ENCODE results near the gene ITGB3. TPM values are rescaled to one million over a fixed set of nuclear protein-coding genes. Genes with fewer than 3 reads are reported as not detected.

Gene ITGB3
- total and polyA plus RNA-seq, 7 donors, result 0.69 to 62.7 (median 28.5) TPM

- H3K36me3 ChIP-seq, result no peaks in the 10 kb centered on the region
- H3K27me3 ChIP-seq, result no peaks in the 10 kb centered on the region
- WGBS, 2 donors, result 70 to 91% methylated on average over 2 of the region's 2 CpGs
- no peak for TF ChIP-seq POLR2A (IDR thresholded peaks at IDR 0.05)
- TF ChIP-seq POLR2AphosphoS5 (IDR thresholded peaks at IDR 0.05), result no peak
- TF ChIP-seq CTCF (IDR thresholded peaks at IDR 0.05), result no peak
- no peak for TF ChIP-seq EP300 (IDR thresholded peaks at IDR 0.05)
- intact Hi-C loops (cut with DNase I), result no loop called here
- no peak for DNase-seq
- no peaks in the 10 kb centered on the region for H3K9me3 ChIP-seq
- H3K27ac ChIP-seq, result no peak overlapping the region
- no peak overlapping the region for H3K4me3 ChIP-seq
- peaks cover 0 to 20% (median 17%) of the 10 kb centered on the region in 4 donors for H3K4me1 ChIP-seq
Observed at GRCh38 chr17:47250855-47251254, 2.8 kb upstream of the ITGB3 start.

- Histone ChIP-seq H3K4me1 (peaks cover 0 to 24% (median 22%) of the 10 kb centered on the region in 4 donors), H3K4me3 (no peak overlapping the region), H3K27ac (no peak overlapping the region), H3K36me3 (no peaks in the 10 kb centered on the region), H3K27me3 (no peaks in the 10 kb centered on the region), H3K9me3 (no peaks in the 10 kb centered on the region)
- TF ChIP-seq CTCF (IDR thresholded peaks at IDR 0.05) (no peak), EP300 (IDR thresholded peaks at IDR 0.05) (no peak), POLR2AphosphoS5 (IDR thresholded peaks at IDR 0.05) (no peak), POLR2A (IDR thresholded peaks at IDR 0.05) (no peak)
- no peak for DNase-seq
- WGBS, 2 donors, result 97% methylated on average over 1 of the region's 1 CpG
- intact Hi-C loops (cut with DNase I), result no loop called here
Observed at GRCh38 chr17:47251421-47251940, 2.1 kb upstream of the ITGB3 start.

GRCh38 chr17:47252209-47252608 is 1.4 kb upstream of the ITGB3 start:
- H3K9me3 ChIP-seq, result no peaks in the 10 kb centered on the region
- 95 to 97% methylated on average over 1 of the region's 1 CpG for WGBS, 2 donors
- TF ChIP-seq CTCF (IDR thresholded peaks at IDR 0.05) (no peak), POLR2A (IDR thresholded peaks at IDR 0.05) (no peak), EP300 (IDR thresholded peaks at IDR 0.05) (no peak)
- H3K36me3 ChIP-seq, result no peaks in the 10 kb centered on the region
- no peak overlapping the region for H3K4me3 ChIP-seq
- H3K27ac ChIP-seq, result peak overlapping the region in 1 of 4 donors; percentile 92
- intact Hi-C loops (cut with DNase I), result loop anchor here (2.0 kb wide), 2 partner anchors 23 to 65 kb away; no protein-coding TSS in a partner anchor
- peaks cover 0 to 29% (median 24%) of the 10 kb centered on the region in 4 donors for H3K4me1 ChIP-seq
- no peak for DNase-seq
- H3K27me3 ChIP-seq, result no peaks in the 10 kb centered on the region

GRCh38 chr17:47252766-47253512 is 688 bp upstream of the ITGB3 start:
- no peaks in the 10 kb centered on the region for H3K36me3 ChIP-seq
- peak overlapping the region; percentile 78 to 92 (median 84) for H3K4me3 ChIP-seq
- intact Hi-C loops (cut with DNase I), result loop anchor here (2.0 kb wide), 2 partner anchors 24 to 64 kb away; no protein-coding TSS in a partner anchor
- TF ChIP-seq CTCF (IDR thresholded peaks at IDR 0.05) (no peak), POLR2A (IDR thresholded peaks at IDR 0.05) (no peak), EP300 (IDR thresholded peaks at IDR 0.05) (no peak), POLR2AphosphoS5 (IDR thresholded peaks at IDR 0.05) (no peak)
- peak overlapping the region; percentile 90 to 94 (median 93) for H3K27ac ChIP-seq
- H3K9me3 ChIP-seq, result no peaks in the 10 kb centered on the region
- no peaks in the 10 kb centered on the region for H3K27me3 ChIP-seq
- H3K4me1 ChIP-seq, result peaks cover 0 to 36% (median 29%) of the 10 kb centered on the region in 4 donors
- no peak for DNase-seq
- WGBS, 2 donors, result 73 to 74% methylated on average over 10 of the region's 10 CpGs

Data from sigmoid colon (tissue), 7 donors.